Right lobe of liver (tissue), 6 donors: ENCODE measurements around the gene CNOT9. TPM values are rescaled to one million over a fixed set of nuclear protein-coding genes. Genes with fewer than 3 reads are reported as not detected.

Experiments used
- ATAC-seq, 4 donors: fragments of 200-7000 bp; cut with Tn5 transposase; one replicate each; pipeline ENCODE4 v1.9.1; 2020; ENCODE audit warnings: mild to moderate bottlenecking in 4 of 4, moderate library complexity in 4 of 4
- DNase-seq, 3 donors: peaks; one replicate each; pipeline ENCODE4 v3.0.0-alpha.2; 2020
- H3K27ac ChIP-seq, 3 donors: fragments of 200-600 bp; one replicate each; pipeline ENCODE4 v1.8.0; 2022
- H3K27me3 ChIP-seq, 2 donors: fragments of 200-600 bp; one replicate each; pipeline ENCODE4 v1.8.0; 2022
- H3K36me3 ChIP-seq, 4 donors: fragments of 200-600 bp; sonication (generic) in 1 of 4; one replicate each; pipeline versions ENCODE4 v1.5.1 to v1.8.0; 2017 to 2022; ENCODE audit warnings: control low read depth in 1 of 4
- H3K4me1 ChIP-seq, 4 donors: fragments of 200-600 bp; sonication (generic) in 1 of 4; one replicate each; pipeline versions ENCODE4 v1.5.1 to v1.8.0; 2017 to 2022; ENCODE audit warnings: control low read depth in 1 of 4
- H3K4me3 ChIP-seq, 3 donors: fragments of 200-600 bp; one replicate each; pipeline ENCODE4 v1.8.0; 2022
- H3K9me3 ChIP-seq, 4 donors: fragments of 200-600 bp; sonication (generic) in 1 of 4; one replicate each; pipeline versions ENCODE4 v1.5.1 to v1.8.0; 2017 to 2022; ENCODE audit warnings: control low read depth in 1 of 4
- POLR2A ChIP-seq: fragments of 450-650 bp; IDR thresholded peaks from one replicate; pipeline ENCODE4 v1.6.1; 2017; ENCODE audit warnings: antibody characterized with exemption, mild to moderate bottlenecking
- WGBS: methylation state at CpG from one replicate; pipeline ENCODE4 v1.1.6; 2018; ENCODE audit warnings: low coverage, low lambda C conversion rate; ENCODE audit not compliant: insufficient coverage; ENCODE audit errors: missing lambda C conversion rate; 5-methylcytosine and 5-hydroxymethylcytosine counted together
- intact Hi-C, 2 donors: fragments of 100-400 bp; cut with DNase I; formaldehyde crosslinking; loops; one replicate each; pipeline versions ENCODE4 v1.11.2 to v1.14.1; 2022
- total RNA-seq, 6 experiments: library from RNA; depleted of rRNA in 2 of 6; stranded (reverse); fragments of >200 nt in 2 of 6; fragmentation: NEBNext Ultra II Directional in 3 of 6; extraction: Animal tissue kit (Norgen Biotek cat#: 25700) in 3 of 6; gene quantifications; one replicate each; pipeline versions ENCODE4 v1.1.0 to v1.2.4, GENCODE V29; 2016 to 2023
- TF ChIP-seq, protein P1 (sequence below), 4 donors: fragments of 200-600 bp in 3 of 4; fragments of 450-650 bp in 1 of 4; IDR thresholded peaks; one replicate each; pipeline versions ENCODE4 v1.5.1 to v1.8.0; 2016 to 2022; ENCODE audit warnings: antibody characterized with exemption in 4 of 4, mild to moderate bottlenecking in 2 of 4
- donor health status: DM: no; HTN: yes; CAD: no.
- donor health status: DM: no; HTN: no; CAD: no.
- donor health status: DM: no; HTN: no; CAD: no.
- donor health status: DM: no; HTN: yes; CAD: no.
- donor health status: DM: no; HTN: yes; CAD: no.

The CNOT9 gene
- total RNA-seq, 6 experiments from 2014 or later = 11.8 to 39.3 (median 19.2) TPM

DNA sequence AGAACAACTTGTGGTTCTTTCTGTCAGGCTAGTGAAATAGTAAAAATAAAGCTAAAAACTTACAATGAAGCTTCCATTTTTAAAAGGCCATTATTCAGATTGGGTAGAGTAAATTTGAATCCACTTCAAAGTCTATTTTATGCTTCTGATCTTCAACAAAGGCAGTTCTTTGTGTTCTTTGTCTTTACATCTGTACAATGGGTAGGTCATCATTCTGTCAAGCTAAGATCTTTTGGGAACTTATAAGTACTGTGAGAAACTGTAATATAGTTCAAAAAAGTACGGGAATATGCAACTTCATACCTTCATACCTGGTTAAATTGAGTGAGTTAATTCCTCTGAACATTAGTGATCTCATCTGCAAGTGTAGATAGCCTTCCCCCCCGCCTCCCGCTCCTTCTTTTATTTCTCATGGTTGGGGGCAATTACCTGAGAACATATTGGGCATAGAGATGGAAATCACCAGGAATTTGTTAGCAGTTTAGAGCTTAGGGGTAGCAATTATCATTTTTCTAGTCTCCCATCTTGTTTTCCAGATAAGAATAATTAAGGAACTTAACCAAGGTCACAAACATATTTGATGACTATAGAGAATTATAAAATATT lies 9.7 kb downstream of the CNOT9 start:
- H3K27ac ChIP-seq = no peak overlapping the region
- intact Hi-C loops = no loop called here

DNA sequence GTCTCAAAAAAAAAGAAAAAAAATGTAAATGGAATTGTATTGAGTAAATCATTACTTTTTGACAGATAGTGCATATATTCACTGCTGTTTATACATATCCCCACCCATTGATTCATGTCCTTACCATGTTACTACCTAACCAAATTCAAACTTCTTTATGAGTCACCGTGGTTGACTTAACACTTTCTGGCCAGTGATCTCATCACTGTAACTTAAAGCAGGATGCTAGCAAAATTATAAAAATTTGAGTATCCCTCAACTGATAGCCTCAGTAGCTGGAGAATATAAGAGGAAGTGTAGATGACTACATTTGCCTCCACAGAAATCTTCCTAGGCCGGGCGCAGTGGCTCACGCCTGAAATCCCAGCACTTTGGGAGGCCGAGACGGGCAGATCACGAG lies 13.4 kb downstream of the CNOT9 start:
- H3K9me3 ChIP-seq = no peaks in the 10 kb centered on the region
- peaks cover 0 to 56% (median 16%) of the 10 kb centered on the region in 4 donors for H3K36me3 ChIP-seq
- H3K4me1 ChIP-seq = peaks cover 0 to 6% (median 0%) of the 10 kb centered on the region in 4 donors
- intact Hi-C loops = no loop called here
- no peaks in the 10 kb centered on the region for H3K27me3 ChIP-seq
- DNase-seq (no peak), ATAC-seq (no peak)
- no peak overlapping the region for H3K27ac ChIP-seq
- H3K4me3 ChIP-seq = no peak overlapping the region
- TF ChIP-seq POLR2A = no peak
- TF ChIP-seq, protein P1, sequence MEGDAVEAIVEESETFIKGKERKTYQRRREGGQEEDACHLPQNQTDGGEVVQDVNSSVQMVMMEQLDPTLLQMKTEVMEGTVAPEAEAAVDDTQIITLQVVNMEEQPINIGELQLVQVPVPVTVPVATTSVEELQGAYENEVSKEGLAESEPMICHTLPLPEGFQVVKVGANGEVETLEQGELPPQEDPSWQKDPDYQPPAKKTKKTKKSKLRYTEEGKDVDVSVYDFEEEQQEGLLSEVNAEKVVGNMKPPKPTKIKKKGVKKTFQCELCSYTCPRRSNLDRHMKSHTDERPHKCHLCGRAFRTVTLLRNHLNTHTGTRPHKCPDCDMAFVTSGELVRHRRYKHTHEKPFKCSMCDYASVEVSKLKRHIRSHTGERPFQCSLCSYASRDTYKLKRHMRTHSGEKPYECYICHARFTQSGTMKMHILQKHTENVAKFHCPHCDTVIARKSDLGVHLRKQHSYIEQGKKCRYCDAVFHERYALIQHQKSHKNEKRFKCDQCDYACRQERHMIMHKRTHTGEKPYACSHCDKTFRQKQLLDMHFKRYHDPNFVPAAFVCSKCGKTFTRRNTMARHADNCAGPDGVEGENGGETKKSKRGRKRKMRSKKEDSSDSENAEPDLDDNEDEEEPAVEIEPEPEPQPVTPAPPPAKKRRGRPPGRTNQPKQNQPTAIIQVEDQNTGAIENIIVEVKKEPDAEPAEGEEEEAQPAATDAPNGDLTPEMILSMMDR (IDR thresholded peaks at IDR 0.05) = no peak
- 88% methylated on average over 6 of the region's 7 CpGs for WGBS

More for the DNA sequence above, 9.7 kb downstream of the CNOT9 start:
- DNase-seq (no peak), ATAC-seq (no peak)
- 100% methylated on average over 3 of the region's 3 CpGs for WGBS
- H3K27me3 ChIP-seq = no peaks in the 10 kb centered on the region
- H3K36me3 ChIP-seq = peaks cover 0 to 47% (median 6%) of the 10 kb centered on the region in 4 donors
- no peak overlapping the region for H3K4me3 ChIP-seq
- H3K4me1 ChIP-seq = peaks cover 0 to 6% (median 0%) of the 10 kb centered on the region in 4 donors
- no peaks in the 10 kb centered on the region for H3K9me3 ChIP-seq
- TF ChIP-seq, protein P1 (IDR thresholded peaks at IDR 0.05) = no peak
- no peak for TF ChIP-seq POLR2A

DNA sequence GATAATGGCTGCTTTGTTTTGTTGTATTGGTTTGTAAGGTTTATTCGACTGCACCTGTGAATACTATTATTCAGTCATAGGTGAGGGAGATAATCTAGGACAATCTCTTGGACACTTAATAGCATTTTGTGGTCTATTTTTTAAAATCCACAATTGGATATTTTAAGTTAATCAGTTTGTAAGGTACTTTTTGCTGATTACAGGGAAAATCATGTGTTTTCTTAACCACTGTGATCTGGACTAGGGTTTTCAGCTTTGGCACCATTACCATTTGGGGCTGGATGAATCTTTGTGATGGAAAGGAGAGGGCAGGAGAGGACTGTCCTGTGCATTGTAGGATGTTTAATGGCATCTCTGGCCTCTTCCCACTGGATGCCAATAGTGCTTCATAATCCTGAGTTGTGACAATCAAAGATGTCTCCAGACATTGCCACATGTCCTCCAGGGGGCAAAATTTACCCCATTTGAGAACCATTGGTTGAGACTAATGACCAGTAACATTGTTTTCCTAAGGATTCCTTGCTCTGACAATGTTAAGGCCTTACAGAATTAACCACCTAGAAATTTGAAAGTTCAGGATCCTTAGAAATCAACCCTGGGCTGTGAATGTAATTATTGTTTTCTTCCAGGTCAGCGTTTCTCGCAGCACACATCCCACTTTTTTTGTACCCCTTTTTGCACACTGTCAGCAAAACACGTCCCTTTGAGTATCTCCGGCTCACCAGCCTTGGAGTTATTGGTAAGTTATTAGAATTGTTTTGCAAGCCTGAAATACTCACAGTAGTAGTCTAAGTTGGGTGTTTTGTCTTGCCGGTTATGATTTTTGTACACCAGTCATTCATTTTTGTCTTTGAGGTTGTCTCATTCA lies 15.6 kb downstream of the CNOT9 start:
- TF ChIP-seq, protein P1 (IDR thresholded peaks at IDR 0.05) = no peak
- TF ChIP-seq POLR2A = no peak
- peaks cover 0 to 74% (median 21%) of the 10 kb centered on the region in 4 donors for H3K36me3 ChIP-seq
- 84% methylated on average over 6 of the region's 6 CpGs for WGBS
- no peak for DNase-seq
- intact Hi-C loops = no loop called here
- no peak overlapping the region for H3K4me3 ChIP-seq
- H3K27ac ChIP-seq = no peak overlapping the region
- H3K9me3 ChIP-seq = no peaks in the 10 kb centered on the region
- H3K4me1 ChIP-seq = no peaks in the 10 kb centered on the region
- H3K27me3 ChIP-seq = no peaks in the 10 kb centered on the region
- no peak for ATAC-seq

- TF ChIP-seq, protein P1 (IDR thresholded peaks at IDR 0.05) = no peak
- no peak for TF ChIP-seq POLR2A
- Histone ChIP-seq H3K36me3 (peaks cover 0 to 82% (median 26%) of the 10 kb centered on the region in 4 donors), H3K4me3 (no peak overlapping the region), H3K4me1 (no peaks in the 10 kb centered on the region), H3K27me3 (no peaks in the 10 kb centered on the region), H3K27ac (no peak overlapping the region), H3K9me3 (no peaks in the 10 kb centered on the region)
- intact Hi-C loops = no loop called here
- 92% methylated on average over 1 of the region's 1 CpG for WGBS
- no peak for ATAC-seq
- no peak for DNase-seq
Measured at GRCh38 chr2:218585541-218585940, 16.9 kb downstream of the CNOT9 start.
